SK-N-SH (cell line): ENCODE measurements around the gene PPP1R14B. TPM values are rescaled to one million over a fixed set of nuclear protein-coding genes. Genes with fewer than 3 reads are reported as not detected.
A peak's percentile ranks its signal among the peaks of the same experiment; 100 is the strongest.

Source experiments
- CTCF ChIA-PET: fragments of 300-600, 350-600 bp; formaldehyde crosslinking; extraction: SDS; loops from one replicate; lab custom pipeline; 2021; lab: Yijun Ruan, JAX
- POLR2A ChIA-PET: fragments of 350-600 bp; sonication (Branson Sonifier 250); formaldehyde crosslinking; extraction: SDS; loops from one replicate; lab custom pipeline; 2020; ENCODE audit warnings: antibody characterized with exemption, inconsistent platforms; lab: Yijun Ruan, JAX
- DNase-seq: peaks from one replicate; pipeline ENCODE4 v3.0.0; 2012
- H2AFZ ChIP-seq: fragments of 200-600 bp; sonication (generic); 2 replicates; pipeline ENCODE4 v1.8.1; 2016; ENCODE audit warnings: antibody characterized with exemption, mild to moderate bottlenecking, low read depth
- H3F3A ChIP-seq: fragments of 200-600 bp; sonication (generic); replicated peaks from 2 replicates; pipeline ENCODE3; 2016; ENCODE audit warnings: antibody characterized with exemption, mild to moderate bottlenecking; ENCODE audit not compliant: insufficient read depth
- H3K27ac ChIP-seq, 2 experiments: fragments of 200-500 bp in 1 of 2; fragments of 200-600 bp in 1 of 2; sonication (Bioruptor generic) in 1 of 2; sonication (generic), shearing (Covaris generic) in 1 of 2; 2 replicates each; pipeline versions ENCODE4 v1.5.1 to v1.6.1; 2014 to 2016; ENCODE audit warnings: low read depth in 2 of 2, inconsistent platforms in 1 of 2, low read length in 1 of 2, mild to moderate bottlenecking in 1 of 2, mixed read lengths in 1 of 2
- H3K27me3 ChIP-seq: fragments of 200-600 bp; sonication (generic), shearing (Covaris generic); 2 replicates; pipeline ENCODE4 v1.6.1; 2016; ENCODE audit warnings: mixed run types; ENCODE audit not compliant: insufficient read depth
- H3K36me3 ChIP-seq, 2 experiments: fragments of 200-500 bp in 1 of 2; fragments of 200-600 bp in 1 of 2; sonication (Bioruptor generic) in 1 of 2; sonication (generic) in 1 of 2; replicated peaks in 1 of 2; 2 replicates each; pipeline versions ENCODE3 to v1.5.1; 2014 to 2016; ENCODE audit warnings: low read length in 1 of 2, mild to moderate bottlenecking in 1 of 2; ENCODE audit not compliant: insufficient read depth in 2 of 2, control insufficient read depth in 1 of 2
- H3K4me1 ChIP-seq, 2 experiments: fragments of 200-500 bp in 1 of 2; fragments of 200-600 bp in 1 of 2; sonication (Bioruptor generic) in 1 of 2; sonication (generic), shearing (Covaris generic) in 1 of 2; 2 replicates each; pipeline versions ENCODE4 v1.5.1 to v1.6.1; 2014 to 2016; ENCODE audit warnings: low read depth in 1 of 2, low read length in 1 of 2, mixed run types in 1 of 2; ENCODE audit not compliant: insufficient read depth in 2 of 2, control insufficient read depth in 1 of 2
- H3K4me2 ChIP-seq: fragments of 200-600 bp; sonication (generic), shearing (Covaris generic); 2 replicates; pipeline ENCODE4 v1.6.1; 2017; ENCODE audit warnings: mixed run types
- H3K4me3 ChIP-seq, 2 experiments: fragments of 200-500 bp in 1 of 2; fragments of 200-600 bp in 1 of 2; sonication (Bioruptor generic) in 1 of 2; sonication (generic), shearing (Covaris generic) in 1 of 2; 2 replicates each; pipeline versions ENCODE4 v1.5.1 to v1.8.1; 2014 to 2016; ENCODE audit warnings: low read depth in 2 of 2, inconsistent platforms in 1 of 2, low read length in 1 of 2, mild to moderate bottlenecking in 1 of 2, mixed read lengths in 1 of 2, moderate library complexity in 1 of 2
- H3K79me2 ChIP-seq: fragments of 200-600 bp; sonication (generic); 2 replicates; pipeline ENCODE4 v1.8.1; 2017; ENCODE audit warnings: mild to moderate bottlenecking; ENCODE audit not compliant: insufficient read depth
- H3K9ac ChIP-seq: fragments of 200-600 bp; sonication (generic); 2 replicates; pipeline ENCODE4 v1.6.1; 2017; ENCODE audit warnings: mixed run types
- H3K9me2 ChIP-seq: fragments of 200-600 bp; sonication (generic); 2 replicates; pipeline ENCODE4 v1.6.1; 2017; ENCODE audit warnings: mixed run types
- H3K9me3 ChIP-seq: fragments of 200-600 bp; sonication (generic); 2 replicates; pipeline ENCODE4 v1.6.1; 2017; ENCODE audit warnings: mixed run types, mild to moderate bottlenecking, moderate library complexity
- H4K20me1 ChIP-seq: fragments of 200-600 bp; sonication (generic); 2 replicates; pipeline ENCODE4 v1.6.1; 2017; ENCODE audit warnings: mild to moderate bottlenecking, mixed run types; ENCODE audit not compliant: insufficient read depth
- CHD2 ChIP-seq: fragments of 150-350 bp; IDR thresholded peaks from 2 replicates; pipeline ENCODE4 v1.6.1; 2018; ENCODE audit warnings: low read length; ENCODE audit not compliant: partially characterized antibody
- EP300 ChIP-seq, 2 experiments: IDR thresholded peaks; 2 replicates each; pipeline versions ENCODE4 v1.4.0 to v1.6.1; 2012; ENCODE audit warnings: borderline replicate concordance in 1 of 2, low read depth in 1 of 2, low read length in 1 of 2
- EZH2phosphoT487 ChIP-seq: fragments of 200-600 bp; sonication (generic); IDR thresholded peaks from 2 replicates; pipeline ENCODE4 v1.6.1; 2017; ENCODE audit warnings: low read depth, mixed run types, mild to moderate bottlenecking, antibody characterized with exemption, moderate library complexity, borderline replicate concordance
- FOSL2 ChIP-seq: IDR thresholded peaks from 2 replicates; pipeline ENCODE4 v1.4.0; 2012; ENCODE audit warnings: low read depth, mild to moderate bottlenecking, moderate library complexity, borderline replicate concordance
- GABPA ChIP-seq: IDR thresholded peaks from 2 replicates; pipeline ENCODE4 v1.4.0; 2012; ENCODE audit warnings: low read depth, mild to moderate bottlenecking
- JUND ChIP-seq: IDR thresholded peaks from 2 replicates; pipeline ENCODE4 v1.4.0; 2012
- MAX ChIP-seq: IDR thresholded peaks from 2 replicates; pipeline ENCODE4 v1.4.0; 2012; ENCODE audit warnings: low read depth
- MEF2A ChIP-seq: IDR thresholded peaks from 2 replicates; pipeline ENCODE4 v1.4.0; 2012; ENCODE audit warnings: low read depth, borderline replicate concordance
- NRF1 ChIP-seq: IDR thresholded peaks from 2 replicates; pipeline ENCODE4 v1.6.1; 2012; ENCODE audit warnings: low read depth, mild to moderate bottlenecking, low read length
- PBX3 ChIP-seq: IDR thresholded peaks from 2 replicates; pipeline ENCODE4; 2012
- POLR2AphosphoS5 ChIP-seq: IDR thresholded peaks from 2 replicates; pipeline ENCODE4 v1.6.1; 2012; ENCODE audit warnings: low read depth, low read length
- RAD21 ChIP-seq: IDR thresholded peaks from 2 replicates; pipeline ENCODE4 v1.6.1; 2012; ENCODE audit warnings: mild to moderate bottlenecking, low read length
- RCOR1 ChIP-seq: fragments of 150-350 bp; IDR thresholded peaks from 2 replicates; pipeline ENCODE4 v1.6.1; 2017; ENCODE audit warnings: antibody characterized with exemption, low read length
- REST ChIP-seq: IDR thresholded peaks from 2 replicates; pipeline ENCODE4 v1.6.1; 2012; ENCODE audit warnings: mild to moderate bottlenecking, low read depth, low read length, moderate library complexity
- RXRA ChIP-seq: IDR thresholded peaks from 2 replicates; pipeline ENCODE4 v1.4.0; 2012; ENCODE audit warnings: low read depth, mild to moderate bottlenecking, borderline replicate concordance
- TAF1 ChIP-seq: IDR thresholded peaks from 2 replicates; pipeline ENCODE4 v1.6.1; 2012; ENCODE audit warnings: low read depth, mild to moderate bottlenecking, low read length, moderate library complexity, borderline replicate concordance
- TCF12 ChIP-seq: IDR thresholded peaks from 2 replicates; pipeline ENCODE4 v1.4.0; 2012
- USF1 ChIP-seq: IDR thresholded peaks from 2 replicates; pipeline ENCODE4 v1.4.0; 2012; ENCODE audit warnings: low read depth, borderline replicate concordance
- USF2 ChIP-seq: fragments of 150-350 bp; IDR thresholded peaks from 2 replicates; pipeline ENCODE4 v1.6.1; 2017; ENCODE audit warnings: antibody characterized with exemption, low read length, low read depth, borderline replicate concordance
- YY1 ChIP-seq: IDR thresholded peaks from 2 replicates; pipeline ENCODE4 v1.4.0; 2012; ENCODE audit warnings: low read depth, mild to moderate bottlenecking
- WGBS: methylation state at CpG from one replicate; pipeline ENCODE4 v1.1.6; 2017; ENCODE audit warnings: low lambda C conversion rate; 5-methylcytosine and 5-hydroxymethylcytosine counted together
- polyA plus RNA-seq, 3 experiments: library from polyadenylated mRNA; depleted of rRNA; stranded (reverse); fragments of >200 nt; gene quantifications; 2 replicates each; pipeline ENCODE4 v1.2.3, GENCODE V29; 2012

PPP1R14B gene
- polyA plus RNA-seq, 1 of the 3 experiments (the other 2 are of a cell fraction), result 523 TPM

- Histone ChIP-seq H2AFZ (no peak overlapping the region), H3K79me2 (peaks cover 30% of the 10 kb centered on the region), H3K4me3 (no peak overlapping the region), H3F3A (peaks cover 3% of the 10 kb centered on the region), H3K9me2 (no peaks in the 10 kb centered on the region), H3K27me3 (no peaks in the 10 kb centered on the region), H3K4me2 (no peak overlapping the region), H4K20me1 (peaks cover 14% of the 10 kb centered on the region), H3K36me3 (peaks cover 20 to 34% of the 10 kb centered on the region in 2 experiments), H3K9me3 (no peaks in the 10 kb centered on the region), H3K4me1 (peaks cover 10 to 23% of the 10 kb centered on the region in 2 experiments; a peak in 2 of 4 replicates), H3K9ac (no peak overlapping the region), H3K27ac (no peak overlapping the region)
- POLR2A ChIA-PET, result interaction anchor here (0.5 to 1.0 kb wide), 2 partner anchors 9 to 11 kb away, joined by 3 to 4 read pairs; no protein-coding TSS in a partner anchor
- TF ChIP-seq RCOR1 (no peak), USF1 (no peak), CHD2 (no peak), RAD21 (no peak), EZH2phosphoT487 (no peak), PBX3 (no peak), TCF12 (no peak), GABPA (no peak), YY1 (no peak), REST (no peak), FOSL2 (no peak), MEF2A (no peak), RXRA (no peak), MAX (no peak), JUND (no peak), NRF1 (no peak), EP300 (IDR thresholded peaks at IDR 0.05; ENCODE audit: borderline replicate concordance in 1 of 2, low read depth in 1 of 2, low read length in 1 of 2) (no peak), POLR2AphosphoS5 (no peak), TAF1 (no peak), USF2 (no peak)
- peak; percentile 16 for DNase-seq
- CTCF ChIA-PET, result interaction anchor here (0.7 to 1.5 kb wide), 3 partner anchors 11 to 49 kb away, joined by 3 to 4 read pairs (median 4); no protein-coding TSS in a partner anchor
- WGBS, result 97% methylated on average over 13 of the region's 35 CpGs
Measured at GRCh38 chr11:64255135-64256128, 8.7 kb upstream of the PPP1R14B start.
